Liver (tissue), 9 donors: ENCODE measurements around the gene PSMG3. TPM values are rescaled to one million over a fixed set of nuclear protein-coding genes. Genes with fewer than 3 reads are reported as not detected.

Source experiments
- DNase-seq: peaks from one replicate; pipeline ENCODE4 v3.0.0-alpha.2; 2017; ENCODE audit warnings: low spot score
- H3K27ac ChIP-seq, 2 donors: one replicate each; pipeline ENCODE4 v1.7.0; 2013; ENCODE audit warnings: inconsistent platforms in 2 of 2, low read length in 2 of 2, control low read depth in 1 of 2, low read depth in 1 of 2, mild to moderate bottlenecking in 1 of 2
- H3K27me3 ChIP-seq, 4 donors: one replicate each; pipeline versions ENCODE4 v1.6.1 to v1.7.0; 2013; ENCODE audit warnings: low read length in 3 of 4, inconsistent platforms in 1 of 4, mild to moderate bottlenecking in 1 of 4, moderate library complexity in 1 of 4; ENCODE audit not compliant: control insufficient read depth in 4 of 4, insufficient read depth in 4 of 4
- H3K36me3 ChIP-seq, 4 donors: one replicate each; pipeline versions ENCODE4 v1.6.1 to v1.7.0; 2013; ENCODE audit warnings: low read length in 3 of 4, mild to moderate bottlenecking in 3 of 4, low read depth in 1 of 4, moderate library complexity in 1 of 4; ENCODE audit not compliant: control insufficient read depth in 4 of 4, insufficient read depth in 3 of 4
- H3K4me1 ChIP-seq, 4 donors: one replicate each; pipeline versions ENCODE4 v1.6.1 to v1.7.0; 2013; ENCODE audit warnings: low read length in 3 of 4, mild to moderate bottlenecking in 3 of 4, moderate library complexity in 1 of 4; ENCODE audit not compliant: control insufficient read depth in 4 of 4, insufficient read depth in 4 of 4
- H3K4me3 ChIP-seq, 3 donors: one replicate each; pipeline versions ENCODE4 v1.6.1 to v1.7.0; 2013; ENCODE audit warnings: low read length in 3 of 3, control low read depth in 1 of 3, low read depth in 1 of 3, mild to moderate bottlenecking in 1 of 3
- H3K9ac ChIP-seq, 2 donors: one replicate each; pipeline ENCODE4 v1.7.0; 2013; ENCODE audit warnings: low read length in 2 of 2, mild to moderate bottlenecking in 2 of 2, moderate library complexity in 2 of 2, control low read depth in 1 of 2, low read depth in 1 of 2
- H3K9me3 ChIP-seq, 4 donors: one replicate each; pipeline versions ENCODE4 v1.6.1 to v1.7.0; 2013; ENCODE audit warnings: low read length in 3 of 4; ENCODE audit not compliant: control insufficient read depth in 4 of 4
- ATF3 ChIP-seq: IDR thresholded peaks from 2 replicates; pipeline ENCODE4 v1.6.1; 2016; ENCODE audit warnings: antibody characterized with exemption
- CTCF ChIP-seq: fragments of 150-350 bp; IDR thresholded peaks from 2 replicates; pipeline ENCODE4 v1.5.1; 2017; ENCODE audit warnings: improper control_type of control experiment, low read depth, low read length; ENCODE audit not compliant: missing input control
- EGR1 ChIP-seq, 2 donors: IDR thresholded peaks; 2 replicates each; pipeline ENCODE4 v1.6.1; 2016 to 2018; ENCODE audit warnings: antibody characterized with exemption in 2 of 2, low read depth in 2 of 2
- FOXA2 ChIP-seq: IDR thresholded peaks from 2 replicates; pipeline ENCODE4 v1.6.1; 2016; ENCODE audit warnings: antibody characterized with exemption
- GABPA ChIP-seq, 2 donors: IDR thresholded peaks in 1 of 2; conservative IDR thresholded peaks in 1 of 2; 2 replicates each; pipeline ENCODE4 v1.6.1; 2016; ENCODE audit warnings: antibody characterized with exemption in 2 of 2, mild to moderate bottlenecking in 1 of 2, moderate library complexity in 1 of 2
- HNF4A ChIP-seq, 2 donors: conservative IDR thresholded peaks; 2 replicates each; pipeline ENCODE4 v1.6.1; 2016; ENCODE audit warnings: antibody characterized with exemption in 2 of 2, mild to moderate bottlenecking in 2 of 2
- NR2F2 ChIP-seq: IDR thresholded peaks from 2 replicates; pipeline ENCODE4 v1.6.1; 2016; ENCODE audit warnings: antibody characterized with exemption
- RAD21 ChIP-seq, 2 donors: IDR thresholded peaks; 2 replicates each; pipeline ENCODE4 v1.6.1; 2016; ENCODE audit warnings: antibody characterized with exemption in 2 of 2, mild to moderate bottlenecking in 2 of 2
- SP1 ChIP-seq: IDR thresholded peaks from 2 replicates; pipeline ENCODE4 v1.6.1; 2018; ENCODE audit warnings: antibody characterized with exemption, mild to moderate bottlenecking
- TAF1 ChIP-seq: conservative IDR thresholded peaks from 2 replicates; pipeline ENCODE4 v1.6.1; 2016; ENCODE audit warnings: antibody characterized with exemption, mild to moderate bottlenecking
- WGBS: extraction: QIAGEN DNeasy Blood & Tissue Kit; methylation state at CpG from one replicate; pipeline ENCODE4 v1.1.7; 2013; 5-methylcytosine and 5-hydroxymethylcytosine counted together
- polyA plus RNA-seq, 2 donors: library from polyadenylated mRNA; stranded (reverse) in 1 of 2; unstranded in 1 of 2; fragments of 200-250 nt in 1 of 2; fragments of >200 nt in 1 of 2; fragmentation: Nextera tagmentation in 1 of 2; extraction: Ambion mirVana in 1 of 2; gene quantifications; one replicate each; pipeline versions ENCODE4 v1.2.1 to v1.2.3, GENCODE V29; 2013 to 2015
- total RNA-seq, 2 donors: library from RNA; depleted of rRNA; stranded (reverse); fragments of >200 nt; gene quantifications; one replicate each; pipeline ENCODE4 v1.2.3, GENCODE V29; 2014
- TF ChIP-seq, protein P1 (sequence below): IDR thresholded peaks from 2 replicates; pipeline ENCODE4 v1.6.1; 2016; ENCODE audit warnings: antibody characterized with exemption
- TF ChIP-seq, protein P2 (sequence below): IDR thresholded peaks from 2 replicates; pipeline ENCODE4 v1.6.1; 2016; ENCODE audit warnings: antibody characterized with exemption, mild to moderate bottlenecking
- donor health status: healthy.
- donor health status: healthy.
- donor health status: healthy.
- donor health status: healthy.
- donor health status: healthy.

PSMG3 gene
- total and polyA plus RNA-seq, 4 donors, result 10.1 to 22.4 (median 15.7) TPM

DNA sequence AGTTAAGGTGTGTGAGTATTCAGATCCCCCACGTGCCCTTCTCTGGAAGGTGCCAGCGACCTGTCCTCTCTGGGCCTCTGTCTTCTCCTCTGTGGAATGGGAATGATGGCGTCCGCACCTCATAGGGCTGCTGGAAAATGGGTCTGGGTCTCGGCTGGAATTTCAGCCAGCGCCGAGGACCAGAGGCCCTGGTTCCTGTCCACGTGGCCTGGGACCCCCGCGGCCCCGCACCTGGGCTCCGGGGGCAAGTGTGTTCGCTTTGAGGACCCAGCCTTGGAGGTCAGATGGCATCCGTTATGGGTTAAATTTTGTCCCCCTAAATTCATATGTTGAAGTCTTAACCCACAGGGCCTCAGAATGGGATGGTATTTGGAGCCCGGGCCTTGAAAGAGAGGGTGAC, 32.6 kb upstream of the PSMG3 start (continued):
- no peak for TF ChIP-seq EGR1 (IDR thresholded peaks at IDR 0.05; ENCODE audit: low read depth in 2 of 2)
- TF ChIP-seq HNF4A (conservative IDR thresholded peaks at IDR 0.05), result no peak

DNA sequence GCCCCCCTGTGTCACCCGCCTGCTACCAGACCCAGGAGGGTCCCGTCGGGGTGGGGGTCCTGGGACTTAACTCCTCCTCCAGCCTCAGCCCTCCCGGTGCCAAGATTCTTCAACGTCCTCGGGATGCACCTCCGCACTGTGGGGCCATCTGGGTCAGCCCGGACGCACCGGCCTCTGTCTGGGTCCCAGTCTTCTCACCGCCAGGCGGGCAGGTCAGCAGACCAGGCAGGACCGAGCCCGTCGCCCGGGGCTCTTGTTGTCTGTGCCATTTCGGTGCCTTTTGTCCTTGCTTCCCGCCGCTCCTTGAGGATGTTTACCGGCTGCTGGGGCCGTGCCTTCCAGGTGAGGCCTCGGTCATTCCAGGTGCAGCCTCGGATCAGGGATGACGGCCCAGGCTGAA, 32.1 kb upstream of the PSMG3 start:
- Histone ChIP-seq H3K9ac (no peak overlapping the region), H3K9me3 (no peaks in the 10 kb centered on the region), H3K27ac (no peak overlapping the region), H3K27me3 (no peaks in the 10 kb centered on the region), H3K4me3 (no peak overlapping the region), H3K4me1 (no peaks in the 10 kb centered on the region), H3K36me3 (no peaks in the 10 kb centered on the region)
- WGBS, result 87% methylated on average over 24 of the region's 24 CpGs
- TF ChIP-seq CTCF (no peak), ATF3 (no peak), GABPA (IDR thresholded peaks at IDR 0.05 in 1 of 2, conservative IDR thresholded peaks at IDR 0.05 in 1 of 2) (no peak), SP1 (no peak)
- TF ChIP-seq, protein P1, sequence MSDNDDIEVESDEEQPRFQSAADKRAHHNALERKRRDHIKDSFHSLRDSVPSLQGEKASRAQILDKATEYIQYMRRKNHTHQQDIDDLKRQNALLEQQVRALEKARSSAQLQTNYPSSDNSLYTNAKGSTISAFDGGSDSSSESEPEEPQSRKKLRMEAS, result no peak
- DNase-seq, result no peak

DNA sequence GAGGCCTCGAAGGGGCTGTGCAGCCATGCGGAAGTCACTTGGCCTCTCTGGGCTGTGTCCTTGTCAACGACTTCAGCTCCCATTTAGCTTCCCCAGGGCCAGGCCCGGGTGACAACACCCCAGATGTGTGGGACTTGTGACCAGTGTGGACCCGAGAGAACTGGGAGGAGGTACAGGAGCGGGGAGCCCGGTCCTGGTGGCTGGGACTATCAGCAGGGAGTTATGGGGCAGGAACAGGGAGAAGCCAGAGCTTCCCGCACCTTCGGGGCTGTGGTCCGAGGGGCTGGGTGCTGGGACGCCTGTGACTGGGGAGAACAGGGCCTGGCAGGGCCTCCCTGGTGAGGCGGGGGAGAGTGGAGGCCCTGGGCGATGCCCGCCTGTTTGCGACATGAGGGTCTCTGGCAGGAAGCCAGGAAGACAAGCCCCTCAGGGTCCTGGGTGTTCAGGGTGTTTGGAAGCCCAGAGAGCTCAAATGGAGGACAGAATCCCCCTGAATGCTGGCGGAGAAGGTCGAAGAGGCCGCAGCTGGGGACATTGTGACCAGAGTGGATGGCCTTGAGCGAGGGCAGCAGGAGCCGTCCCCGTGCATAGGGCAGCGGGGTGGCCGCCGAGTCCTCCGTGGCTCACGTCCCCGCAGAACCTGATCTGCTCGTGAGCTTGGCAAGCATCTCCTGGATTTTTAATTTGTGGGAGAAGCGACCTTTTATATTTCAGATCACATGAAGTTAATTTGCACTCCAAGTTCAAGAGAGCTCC, 30.0 kb upstream of the PSMG3 start:
- no peak overlapping the region for H3K27ac ChIP-seq
- no peaks in the 10 kb centered on the region for H3K36me3 ChIP-seq
- no peaks in the 10 kb centered on the region for H3K9me3 ChIP-seq
- H3K4me1 ChIP-seq, result no peaks in the 10 kb centered on the region
- WGBS, result 87% methylated on average over 29 of the region's 29 CpGs
- no peak overlapping the region for H3K4me3 ChIP-seq
- no peak for TF ChIP-seq EGR1 (IDR thresholded peaks at IDR 0.05; ENCODE audit: low read depth in 2 of 2)
- TF ChIP-seq, protein P2, sequence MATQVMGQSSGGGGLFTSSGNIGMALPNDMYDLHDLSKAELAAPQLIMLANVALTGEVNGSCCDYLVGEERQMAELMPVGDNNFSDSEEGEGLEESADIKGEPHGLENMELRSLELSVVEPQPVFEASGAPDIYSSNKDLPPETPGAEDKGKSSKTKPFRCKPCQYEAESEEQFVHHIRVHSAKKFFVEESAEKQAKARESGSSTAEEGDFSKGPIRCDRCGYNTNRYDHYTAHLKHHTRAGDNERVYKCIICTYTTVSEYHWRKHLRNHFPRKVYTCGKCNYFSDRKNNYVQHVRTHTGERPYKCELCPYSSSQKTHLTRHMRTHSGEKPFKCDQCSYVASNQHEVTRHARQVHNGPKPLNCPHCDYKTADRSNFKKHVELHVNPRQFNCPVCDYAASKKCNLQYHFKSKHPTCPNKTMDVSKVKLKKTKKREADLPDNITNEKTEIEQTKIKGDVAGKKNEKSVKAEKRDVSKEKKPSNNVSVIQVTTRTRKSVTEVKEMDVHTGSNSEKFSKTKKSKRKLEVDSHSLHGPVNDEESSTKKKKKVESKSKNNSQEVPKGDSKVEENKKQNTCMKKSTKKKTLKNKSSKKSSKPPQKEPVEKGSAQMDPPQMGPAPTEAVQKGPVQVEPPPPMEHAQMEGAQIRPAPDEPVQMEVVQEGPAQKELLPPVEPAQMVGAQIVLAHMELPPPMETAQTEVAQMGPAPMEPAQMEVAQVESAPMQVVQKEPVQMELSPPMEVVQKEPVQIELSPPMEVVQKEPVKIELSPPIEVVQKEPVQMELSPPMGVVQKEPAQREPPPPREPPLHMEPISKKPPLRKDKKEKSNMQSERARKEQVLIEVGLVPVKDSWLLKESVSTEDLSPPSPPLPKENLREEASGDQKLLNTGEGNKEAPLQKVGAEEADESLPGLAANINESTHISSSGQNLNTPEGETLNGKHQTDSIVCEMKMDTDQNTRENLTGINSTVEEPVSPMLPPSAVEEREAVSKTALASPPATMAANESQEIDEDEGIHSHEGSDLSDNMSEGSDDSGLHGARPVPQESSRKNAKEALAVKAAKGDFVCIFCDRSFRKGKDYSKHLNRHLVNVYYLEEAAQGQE, result no peak
- TF ChIP-seq ATF3, result no peak
- no peak for TF ChIP-seq NR2F2
- no peak for TF ChIP-seq RAD21 (IDR thresholded peaks at IDR 0.05)
- TF ChIP-seq TAF1, result no peak
- no peak for TF ChIP-seq CTCF
- TF ChIP-seq, protein P1, result no peak
- TF ChIP-seq HNF4A (conservative IDR thresholded peaks at IDR 0.05), result no peak
- no peak for TF ChIP-seq FOXA2
- no peak for DNase-seq
- H3K9ac ChIP-seq, result no peak overlapping the region
- no peaks in the 10 kb centered on the region for H3K27me3 ChIP-seq
